ENCODE results near the gene TMEM164.
"Not testable (repeated sequence)": the region's sequence is repeated elsewhere in the genome, so short reads cannot be mapped to it uniquely, and the experiment has no call there.

The TMEM164 gene

DNA sequence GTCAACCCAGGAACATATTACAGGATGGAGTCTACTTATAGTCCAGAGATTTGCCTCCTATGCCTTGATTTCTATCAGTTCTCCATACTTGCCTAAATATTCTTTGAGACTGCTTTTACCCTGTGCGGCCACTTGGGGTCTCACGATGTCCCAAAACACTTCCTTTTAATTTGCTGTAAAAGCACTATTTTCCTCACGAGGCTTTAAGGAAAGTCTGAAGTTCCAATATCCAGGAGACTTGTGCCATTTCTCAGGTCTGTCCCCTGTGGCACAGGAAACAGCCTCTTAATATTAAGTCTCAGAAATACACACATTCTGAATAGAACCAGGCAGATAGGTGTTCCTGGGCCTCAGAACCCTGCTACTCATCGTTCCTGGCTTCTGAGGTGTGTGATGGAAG is 142.9 kb downstream of the TMEM164 start:
- Histone ChIP-seq H3K4me2 (ENCODE audit: low read length) (no peak overlapping the region), H3K9ac (ENCODE audit: low read length) (no peak overlapping the region), H2BK5ac (ENCODE audit: low read length) (no peak overlapping the region), H3K36me3 (ENCODE audit: control insufficient read depth, insufficient read depth, low read length) (no peaks in the 10 kb centered on the region), H3K4me1 (ENCODE audit: control insufficient read depth, low read depth, low read length) (no peaks in the 10 kb centered on the region), H3K23ac (ENCODE audit: low read length) (no peak overlapping the region), H3K18ac (ENCODE audit: low read length) (no peak overlapping the region), H3K56ac (ENCODE audit: low read length) (no peak overlapping the region), H3K4me3 (ENCODE audit: low read length) (no peak overlapping the region), H3K79me1 (ENCODE audit: low read length) (no peaks in the 10 kb centered on the region), H3K27ac (ENCODE audit: low read depth, low read length) (no peak overlapping the region), H3K27me3 (ENCODE audit: insufficient read depth, low read length, poor library complexity) (no peaks in the 10 kb centered on the region), H4K5ac (ENCODE audit: low read length) (no peak overlapping the region), H2BK15ac (replicated peaks; ENCODE audit: low read depth) (no peak overlapping the region), H3K4ac (ENCODE audit: low read depth, low read length) (no peak overlapping the region), H2AK5ac (ENCODE audit: low read length) (no peak overlapping the region), H2BK120ac (ENCODE audit: low read depth, low read length) (no peak overlapping the region), H4K8ac (ENCODE audit: low read depth, low read length) (no peak overlapping the region), H3K79me2 (ENCODE audit: control insufficient read depth, insufficient read depth, low read length) (no peaks in the 10 kb centered on the region)
- peak; percentile 8 for DNase-seq
- WGBS (ENCODE audit: extremely low coverage, insufficient coverage, low lambda C conversion rate): no CpG with 5 or more reads among the region's 4 CpGs

DNA sequence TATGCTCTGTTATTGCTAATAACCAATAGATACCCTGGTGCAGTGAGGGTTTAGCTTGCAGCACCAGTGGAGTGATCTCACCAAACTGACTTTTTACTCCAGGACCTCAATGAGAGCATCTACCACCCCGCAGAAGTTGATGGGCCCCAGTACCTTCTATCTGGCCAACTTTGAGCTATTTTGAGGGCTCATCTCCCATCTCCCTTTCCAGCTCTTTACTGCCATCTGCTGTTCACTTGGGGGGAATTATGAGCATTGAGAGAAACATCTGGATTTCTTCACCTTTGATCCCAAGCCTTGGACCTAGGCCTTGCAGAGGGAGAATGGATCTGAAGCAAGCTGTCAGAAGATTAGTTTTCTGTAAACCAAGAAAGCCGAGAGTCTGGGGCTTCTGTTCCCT is 143.6 kb downstream of the TMEM164 start:
- no peak overlapping the region for H3K23ac ChIP-seq (ENCODE audit: low read length)
- no peaks in the 10 kb centered on the region for H3K4me1 ChIP-seq (ENCODE audit: control insufficient read depth, low read depth, low read length)
- H3K18ac ChIP-seq (ENCODE audit: low read length): no peak overlapping the region
- H3K79me2 ChIP-seq (ENCODE audit: control insufficient read depth, insufficient read depth, low read length): no peaks in the 10 kb centered on the region
- WGBS (ENCODE audit: extremely low coverage, insufficient coverage, low lambda C conversion rate): no CpG with 5 or more reads among the region's 2 CpGs
- H3K56ac ChIP-seq (ENCODE audit: low read length): no peak overlapping the region
- no peaks in the 10 kb centered on the region for H3K27me3 ChIP-seq (ENCODE audit: insufficient read depth, low read length, poor library complexity)
- H4K8ac ChIP-seq (ENCODE audit: low read depth, low read length): no peak overlapping the region
- H2AK5ac ChIP-seq (ENCODE audit: low read length): no peak overlapping the region
- no peak overlapping the region for H2BK5ac ChIP-seq (ENCODE audit: low read length)
- no peak overlapping the region for H2BK120ac ChIP-seq (ENCODE audit: low read depth, low read length)
- H3K79me1 ChIP-seq (ENCODE audit: low read length): no peaks in the 10 kb centered on the region
- no peak overlapping the region for H3K4me2 ChIP-seq (ENCODE audit: low read length)
- H3K27ac ChIP-seq (ENCODE audit: low read depth, low read length): no peak overlapping the region
- H3K36me3 ChIP-seq (ENCODE audit: control insufficient read depth, insufficient read depth, low read length): no peaks in the 10 kb centered on the region
- no peak overlapping the region for H4K5ac ChIP-seq (ENCODE audit: low read length)
- H3K4ac ChIP-seq (ENCODE audit: low read depth, low read length): no peak overlapping the region
- DNase-seq: peak; percentile 53
- H3K9ac ChIP-seq (ENCODE audit: low read length): no peak overlapping the region
- H2BK15ac ChIP-seq (replicated peaks; ENCODE audit: low read depth): no peak overlapping the region
- no peak overlapping the region for H3K4me3 ChIP-seq (ENCODE audit: low read length)

DNA sequence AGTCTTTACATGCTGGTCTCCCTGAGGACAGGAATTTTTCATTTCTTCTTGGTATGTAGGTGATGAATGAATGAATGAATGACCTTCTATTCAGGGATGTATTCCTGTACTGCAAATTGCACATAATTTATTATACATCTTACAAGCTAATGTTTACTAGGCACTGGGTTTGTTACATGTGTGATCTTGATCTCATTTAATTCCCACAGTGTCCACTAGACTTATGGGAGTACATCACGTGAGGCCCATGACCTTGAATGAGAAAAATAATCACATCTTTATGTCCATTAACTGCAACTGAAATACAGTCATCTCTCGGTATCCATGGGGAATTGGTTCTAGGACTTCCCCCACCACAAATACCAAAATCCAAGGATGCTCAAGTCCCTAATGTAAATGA is 150.3 kb downstream of the TMEM164 start:
- Histone ChIP-seq H2BK5ac (ENCODE audit: low read length) (no peak overlapping the region), H3K79me1 (ENCODE audit: low read length) (no peaks in the 10 kb centered on the region), H2AK5ac (ENCODE audit: low read length) (no peak overlapping the region), H3K4me2 (ENCODE audit: low read length) (no peak overlapping the region), H4K5ac (ENCODE audit: low read length) (no peak overlapping the region), H2BK120ac (ENCODE audit: low read depth, low read length) (no peak overlapping the region), H4K8ac (ENCODE audit: low read depth, low read length) (no peak overlapping the region), H3K23ac (ENCODE audit: low read length) (no peak overlapping the region), H2BK15ac (replicated peaks; ENCODE audit: low read depth) (no peak overlapping the region), H3K36me3 (ENCODE audit: control insufficient read depth, insufficient read depth, low read length) (no peaks in the 10 kb centered on the region), H3K4me3 (ENCODE audit: low read length) (no peak overlapping the region), H3K79me2 (ENCODE audit: control insufficient read depth, insufficient read depth, low read length) (no peaks in the 10 kb centered on the region), H3K4me1 (ENCODE audit: control insufficient read depth, low read depth, low read length) (no peaks in the 10 kb centered on the region), H3K27ac (ENCODE audit: low read depth, low read length) (no peak overlapping the region), H3K27me3 (ENCODE audit: insufficient read depth, low read length, poor library complexity) (no peaks in the 10 kb centered on the region), H3K56ac (ENCODE audit: low read length) (no peak overlapping the region), H3K9ac (ENCODE audit: low read length) (no peak overlapping the region), H3K4ac (ENCODE audit: low read depth, low read length) (no peak overlapping the region), H3K18ac (ENCODE audit: low read length) (no peak overlapping the region)
- no peak for DNase-seq
- no CpG with 5 or more reads among the region's 2 CpGs for WGBS (ENCODE audit: extremely low coverage, insufficient coverage, low lambda C conversion rate)

DNA sequence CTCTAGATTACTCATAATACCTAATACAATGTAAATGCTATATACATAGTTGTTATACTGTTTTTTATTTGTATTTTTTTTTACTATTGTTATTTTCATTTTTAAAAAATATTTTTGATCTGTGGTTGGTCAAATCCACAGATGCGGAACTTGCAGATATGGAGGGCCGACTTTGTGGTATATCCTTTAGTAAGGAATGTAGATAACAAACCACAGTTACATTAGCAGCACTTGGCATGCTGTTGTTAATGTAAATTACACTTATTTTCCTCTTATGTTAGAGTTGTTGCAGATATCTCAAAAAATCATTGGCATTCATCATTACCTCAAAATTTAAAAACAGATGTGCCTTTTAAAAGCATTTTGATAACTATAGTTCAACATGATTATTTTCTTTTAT is 151.0 kb downstream of the TMEM164 start:
- DNase-seq: no peak
- Histone ChIP-seq H3K79me1 (ENCODE audit: low read length) (no peaks in the 10 kb centered on the region), H2BK5ac (ENCODE audit: low read length) (no peak overlapping the region), H4K8ac (ENCODE audit: low read depth, low read length) (no peak overlapping the region), H3K4me1 (ENCODE audit: control insufficient read depth, low read depth, low read length) (no peaks in the 10 kb centered on the region), H3K27me3 (ENCODE audit: insufficient read depth, low read length, poor library complexity) (no peaks in the 10 kb centered on the region), H4K5ac (ENCODE audit: low read length) (no peak overlapping the region), H3K4me2 (ENCODE audit: low read length) (no peak overlapping the region), H3K56ac (ENCODE audit: low read length) (no peak overlapping the region), H3K23ac (ENCODE audit: low read length) (no peak overlapping the region), H3K4me3 (ENCODE audit: low read length) (no peak overlapping the region), H2BK120ac (ENCODE audit: low read depth, low read length) (no peak overlapping the region), H3K9ac (ENCODE audit: low read length) (no peak overlapping the region), H3K4ac (ENCODE audit: low read depth, low read length) (no peak overlapping the region), H2AK5ac (ENCODE audit: low read length) (no peak overlapping the region), H3K27ac (ENCODE audit: low read depth, low read length) (no peak overlapping the region), H3K18ac (ENCODE audit: low read length) (no peak overlapping the region), H2BK15ac (replicated peaks; ENCODE audit: low read depth) (no peak overlapping the region), H3K36me3 (ENCODE audit: control insufficient read depth, insufficient read depth, low read length) (no peaks in the 10 kb centered on the region), H3K79me2 (ENCODE audit: control insufficient read depth, insufficient read depth, low read length) (no peaks in the 10 kb centered on the region)
- WGBS (ENCODE audit: extremely low coverage, insufficient coverage, low lambda C conversion rate): no CpG with 5 or more reads among the region's 2 CpGs

DNA sequence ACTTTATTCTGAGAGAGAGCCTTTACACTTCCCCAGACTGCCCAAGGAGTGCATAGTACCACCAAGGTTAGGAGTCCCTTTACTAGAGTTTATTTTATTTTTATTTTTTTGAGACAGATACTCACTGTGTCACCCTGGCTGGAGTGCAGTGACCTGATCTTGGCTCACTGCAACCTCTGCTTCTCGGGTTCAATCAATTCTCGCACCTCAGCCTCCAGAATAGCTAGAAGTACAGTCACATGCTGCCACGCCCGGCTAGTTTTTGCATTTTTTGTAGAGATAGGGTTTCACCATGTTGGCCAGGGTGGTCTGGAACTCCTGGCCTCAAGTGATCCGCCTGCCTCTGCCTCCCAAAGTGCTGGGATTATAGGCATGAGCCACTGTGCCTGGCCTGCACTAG is 151.4 kb downstream of the TMEM164 start:
- not testable (repeated sequence) for H3K27me3 ChIP-seq (ENCODE audit: insufficient read depth, low read length, poor library complexity); H3K4me1 ChIP-seq (ENCODE audit: control insufficient read depth, low read depth, low read length); H3K4me2 ChIP-seq (ENCODE audit: low read length); H3K27ac ChIP-seq (ENCODE audit: low read depth, low read length); DNase-seq; H3K36me3 ChIP-seq (ENCODE audit: control insufficient read depth, insufficient read depth, low read length); H3K79me2 ChIP-seq (ENCODE audit: control insufficient read depth, insufficient read depth, low read length); H2BK120ac ChIP-seq (ENCODE audit: low read depth, low read length); H2BK5ac ChIP-seq (ENCODE audit: low read length); H3K18ac ChIP-seq (ENCODE audit: low read length); H3K4ac ChIP-seq (ENCODE audit: low read depth, low read length); H3K56ac ChIP-seq (ENCODE audit: low read length); H2BK15ac ChIP-seq (replicated peaks; ENCODE audit: low read depth); H3K23ac ChIP-seq (ENCODE audit: low read length); H4K8ac ChIP-seq (ENCODE audit: low read depth, low read length); H3K4me3 ChIP-seq (ENCODE audit: low read length); H3K9ac ChIP-seq (ENCODE audit: low read length); H3K79me1 ChIP-seq (ENCODE audit: low read length); H4K5ac ChIP-seq (ENCODE audit: low read length); H2AK5ac ChIP-seq (ENCODE audit: low read length)
- WGBS (ENCODE audit: extremely low coverage, insufficient coverage, low lambda C conversion rate): no CpG with 5 or more reads among the region's 5 CpGs

DNA sequence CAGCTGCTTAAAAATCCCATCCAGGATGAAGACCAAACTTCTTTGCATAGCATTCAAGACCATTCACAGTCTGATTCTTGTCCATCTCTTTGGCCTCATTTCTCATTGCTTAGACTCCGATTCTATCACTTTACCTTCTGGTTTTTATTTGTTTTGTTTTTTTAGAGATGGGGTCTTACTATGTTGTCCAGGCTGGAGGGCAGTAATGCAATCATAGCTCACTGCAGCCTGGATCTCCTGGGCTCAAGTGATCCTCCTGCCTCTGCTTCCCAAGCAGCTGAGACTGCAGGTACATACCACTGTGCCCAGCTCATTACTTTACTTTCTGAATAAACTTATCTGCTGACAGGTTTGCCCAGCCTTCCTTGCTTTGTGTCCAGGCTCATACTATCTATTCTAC is 152.8 kb downstream of the TMEM164 start:
- no peak overlapping the region for H4K8ac ChIP-seq (ENCODE audit: low read depth, low read length)
- H3K27me3 ChIP-seq (ENCODE audit: insufficient read depth, low read length, poor library complexity): no peaks in the 10 kb centered on the region
- no peak overlapping the region for H2BK15ac ChIP-seq (replicated peaks; ENCODE audit: low read depth)
- H3K4me1 ChIP-seq (ENCODE audit: control insufficient read depth, low read depth, low read length): no peaks in the 10 kb centered on the region
- no CpG with 5 or more reads among the region's 1 CpG for WGBS (ENCODE audit: extremely low coverage, insufficient coverage, low lambda C conversion rate)
- no peak overlapping the region for H3K23ac ChIP-seq (ENCODE audit: low read length)
- no peak overlapping the region for H3K9ac ChIP-seq (ENCODE audit: low read length)
- no peak overlapping the region for H2BK5ac ChIP-seq (ENCODE audit: low read length)
- no peak overlapping the region for H4K5ac ChIP-seq (ENCODE audit: low read length)
- H3K36me3 ChIP-seq (ENCODE audit: control insufficient read depth, insufficient read depth, low read length): no peaks in the 10 kb centered on the region
- no peaks in the 10 kb centered on the region for H3K79me2 ChIP-seq (ENCODE audit: control insufficient read depth, insufficient read depth, low read length)
- H2AK5ac ChIP-seq (ENCODE audit: low read length): no peak overlapping the region
- H3K4ac ChIP-seq (ENCODE audit: low read depth, low read length): no peak overlapping the region
- H3K18ac ChIP-seq (ENCODE audit: low read length): no peak overlapping the region
- no peak overlapping the region for H3K4me2 ChIP-seq (ENCODE audit: low read length)
- no peak overlapping the region for H2BK120ac ChIP-seq (ENCODE audit: low read depth, low read length)
- H3K56ac ChIP-seq (ENCODE audit: low read length): no peak overlapping the region
- no peaks in the 10 kb centered on the region for H3K79me1 ChIP-seq (ENCODE audit: low read length)
- DNase-seq: no peak
- H3K27ac ChIP-seq (ENCODE audit: low read depth, low read length): no peak overlapping the region
- H3K4me3 ChIP-seq (ENCODE audit: low read length): no peak overlapping the region
